NOMO-1 treated with dmso at 0.1 percent for 144 hours (cell line): ENCODE measurements around the gene TBRG4.

Experiments
- DNase-seq: peaks from one replicate; lab custom pipeline; 2025; ENCODE audit not compliant: unreplicated experiment; lab: John Stamatoyannopoulos, UW

Gene TBRG4

DNA sequence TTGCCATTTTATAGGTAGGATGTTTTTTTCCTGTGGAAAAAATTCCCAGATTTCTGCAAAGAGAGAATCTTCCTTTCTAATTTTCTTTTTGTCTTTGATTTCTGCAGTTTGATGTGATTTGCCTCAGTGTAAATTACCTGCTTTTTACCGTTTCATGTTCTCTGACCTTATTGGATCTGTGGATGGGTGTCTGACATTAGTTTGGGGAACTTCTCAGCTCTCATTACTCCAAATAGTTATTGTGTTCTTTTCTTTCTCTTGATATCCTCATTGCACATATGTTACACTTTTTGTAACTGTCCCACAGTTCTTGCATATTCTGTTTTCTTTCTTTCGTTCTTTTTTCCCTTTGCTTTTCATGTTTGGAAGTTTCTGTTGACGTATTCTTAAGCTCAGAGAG lies 51.2 kb downstream of the TBRG4 start:
- no peak for DNase-seq

DNA sequence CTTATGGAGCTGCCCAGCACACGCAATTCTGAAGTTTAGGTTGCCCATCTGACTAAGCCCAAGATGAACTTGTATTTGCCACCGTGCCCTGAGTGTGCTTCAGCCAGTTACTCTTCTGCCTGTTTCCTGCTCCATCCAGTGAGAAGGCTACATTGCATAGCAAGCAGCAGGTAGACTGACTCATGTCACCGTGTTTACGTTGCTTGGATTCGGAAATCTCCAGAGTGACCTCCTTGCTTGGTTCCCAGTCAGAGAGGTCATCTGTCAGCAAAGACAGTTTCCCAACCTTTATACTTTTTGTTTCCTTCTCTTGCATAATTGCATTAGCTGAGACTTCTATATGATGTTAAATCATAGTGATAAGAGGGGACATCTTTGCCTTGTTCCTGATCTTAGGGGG lies 53.6 kb downstream of the TBRG4 start:
- no peak for DNase-seq

DNA sequence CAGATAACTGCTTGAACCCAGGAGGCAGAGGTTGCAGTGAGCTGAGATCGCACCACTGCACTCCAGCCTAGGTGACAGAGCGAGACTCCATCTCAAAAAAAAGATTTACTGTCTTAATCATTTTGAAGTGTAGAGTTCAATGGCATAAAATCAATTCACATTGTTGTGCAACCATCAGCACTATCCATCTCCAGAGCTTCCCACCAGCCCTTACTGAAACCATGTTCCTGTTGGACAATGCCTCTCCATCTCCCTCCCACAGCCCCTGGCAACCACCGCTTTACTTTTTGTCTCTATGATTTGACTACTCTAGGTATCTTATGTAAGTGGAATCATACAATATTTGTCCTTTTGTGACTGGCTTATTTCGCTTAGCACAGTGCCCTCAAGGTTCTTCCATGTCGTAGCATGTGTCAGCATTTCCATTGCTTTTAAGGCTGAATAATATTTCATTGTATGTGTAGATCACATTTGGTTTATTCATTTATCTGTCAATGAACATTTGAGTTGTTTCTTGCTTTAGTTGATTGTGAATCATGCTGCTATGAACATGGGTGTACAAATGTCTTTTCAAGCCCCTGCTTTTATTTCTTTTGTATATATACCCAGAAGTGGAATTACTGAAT lies 55.8 kb downstream of the TBRG4 start:
- no peak for DNase-seq

DNA sequence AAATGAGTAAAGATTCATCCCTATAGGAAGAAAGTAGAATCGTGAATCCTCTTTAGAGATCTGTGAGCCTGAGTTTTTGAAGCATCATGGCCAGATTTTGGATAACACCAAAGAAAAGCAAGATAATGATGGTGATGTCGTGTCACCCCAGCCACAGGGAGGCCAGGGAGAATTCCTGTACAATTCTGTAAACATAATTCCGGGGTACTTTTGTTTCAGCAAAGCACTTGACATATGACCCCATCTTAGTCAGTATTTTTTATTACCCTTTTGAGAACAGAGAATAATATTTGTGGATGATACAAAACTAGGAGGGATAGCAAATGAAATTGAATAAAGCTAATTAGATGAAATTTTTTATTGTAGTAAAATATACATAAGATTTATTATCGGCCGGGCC lies 56.5 kb downstream of the TBRG4 start:
- no peak for DNase-seq

DNA sequence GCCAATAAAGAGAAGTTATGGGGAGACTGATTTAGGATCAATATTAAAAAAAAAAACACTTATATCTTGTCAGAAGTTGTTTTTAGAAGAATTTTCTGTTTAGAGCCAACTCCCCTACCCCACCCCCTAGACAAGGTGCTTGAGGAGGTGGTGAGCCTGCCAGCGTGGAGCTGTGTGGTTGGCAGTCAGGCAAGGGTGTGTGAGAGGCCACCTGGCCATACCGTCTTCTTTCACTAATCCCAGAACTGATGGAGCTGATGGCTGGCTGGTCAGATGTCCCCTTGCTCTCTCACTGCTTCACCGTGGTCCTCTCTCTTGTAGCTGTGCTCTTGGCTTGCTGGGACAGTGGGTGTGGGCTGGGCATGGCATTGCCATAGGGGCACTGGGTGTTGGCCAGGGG lies 57.1 kb downstream of the TBRG4 start:
- no peak for DNase-seq

DNA sequence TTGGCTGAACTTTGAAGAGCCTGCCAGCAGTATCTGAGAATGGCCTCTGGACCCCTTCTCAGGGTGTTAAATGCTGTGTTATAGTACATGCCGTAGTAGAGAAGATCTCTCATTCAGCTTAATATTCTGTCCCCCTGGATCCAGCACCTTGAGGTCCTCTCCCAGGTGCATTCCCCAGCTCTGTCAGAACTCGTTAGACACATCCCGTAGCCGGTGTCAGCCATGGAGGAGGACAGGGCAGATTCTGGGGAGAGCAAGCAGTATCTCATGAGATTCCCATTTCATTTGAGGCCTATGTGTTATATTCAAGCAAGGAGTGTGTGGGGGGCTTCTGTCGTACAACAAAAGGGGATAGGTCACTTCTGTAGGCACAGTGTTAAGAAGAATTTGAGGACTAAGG lies 57.6 kb downstream of the TBRG4 start:
- DNase-seq, result no peak

DNA sequence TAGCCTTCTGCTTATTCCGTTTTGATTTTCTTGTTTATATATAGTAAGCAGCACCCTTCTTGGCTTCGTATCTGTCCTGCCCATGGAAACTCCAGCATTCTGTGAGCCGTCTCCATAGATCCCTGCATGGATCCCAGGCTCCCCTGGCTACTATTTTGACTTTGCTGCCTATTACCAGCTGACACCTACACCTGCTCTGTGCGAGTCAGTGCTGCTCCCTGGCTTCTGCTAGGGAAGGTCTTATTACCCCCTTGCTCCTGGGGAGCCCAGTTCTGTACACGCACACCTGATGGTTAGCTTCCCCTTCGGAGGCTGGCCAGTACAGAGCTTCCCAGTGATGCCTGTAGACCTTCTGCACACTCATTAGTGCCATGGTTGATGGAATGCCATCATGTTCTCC lies 58.1 kb downstream of the TBRG4 start:
- DNase-seq, result no peak

DNA sequence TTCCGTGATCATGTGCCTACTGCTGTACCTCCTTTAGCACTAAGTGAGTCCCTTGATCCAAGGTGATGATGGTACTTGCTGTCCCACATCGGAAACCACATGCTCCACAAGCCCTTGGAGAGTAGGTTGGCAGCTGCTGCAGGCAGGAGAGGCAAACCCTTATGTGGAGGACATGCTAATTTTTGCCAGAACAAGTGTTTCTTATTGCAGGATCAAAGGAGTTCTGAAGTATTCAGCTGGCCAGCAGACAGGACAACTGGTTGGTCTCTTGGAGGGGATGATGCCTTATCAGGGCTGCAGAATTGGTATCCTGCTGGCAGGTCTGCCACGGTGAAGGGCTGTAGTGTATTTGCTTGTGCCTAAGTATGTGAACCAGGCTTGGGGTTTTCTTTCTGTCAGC lies 59.5 kb downstream of the TBRG4 start:
- DNase-seq, result no peak

DNA sequence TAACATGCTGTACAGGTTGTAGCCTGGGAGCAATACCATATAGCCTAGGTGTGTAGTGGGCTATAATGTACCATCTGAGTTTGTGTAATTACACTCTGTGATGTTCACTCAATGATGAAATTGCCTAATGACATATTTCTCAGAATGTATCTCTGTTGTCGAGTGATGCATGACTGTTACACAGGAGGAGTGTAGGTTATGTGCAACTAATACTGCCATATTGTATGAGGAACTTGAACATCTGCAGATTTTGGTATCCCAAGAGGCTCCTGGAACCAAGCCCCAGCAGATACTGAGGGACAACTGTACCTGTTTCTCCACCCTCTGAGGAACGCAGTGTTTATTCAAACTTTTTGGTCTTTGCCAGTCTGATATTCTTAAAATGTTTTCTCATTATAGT lies 61.3 kb downstream of the TBRG4 start:
- DNase-seq, result no peak
